Measurements from ENCODE around the gene TUBG2. TPM values are rescaled to one million over a fixed set of nuclear protein-coding genes. Genes with fewer than 3 reads are reported as not detected.
"Not testable (repeated sequence)": the region's sequence is repeated elsewhere in the genome, so short reads cannot be mapped to it uniquely, and the experiment has no call there.

TUBG2 gene
- polyA plus RNA-seq, 12 donors: 10.1 to 27.6 (median 12.1) TPM; not detected in 1

GRCh38 chr17:42653179-42654124, 5.6 kb upstream of the TUBG2 start:
- DNase-seq: peak; percentile 90

- DNase-seq: no peak
These were observed 3.6 kb upstream of the TUBG2 start for GRCh38 chr17:42655528-42655927.

- DNase-seq: no peak
These were observed 1.1 kb upstream of the TUBG2 start for GRCh38 chr17:42657824-42658588.

GRCh38 chr17:42659932-42660274, 819 bp downstream of the TUBG2 start:
- not testable (repeated sequence) for DNase-seq

GRCh38 chr17:42660692-42661345, 1.7 kb downstream of the TUBG2 start:
- no peak for DNase-seq

- DNase-seq: no peak
These were observed 6.5 kb downstream of the TUBG2 start for GRCh38 chr17:42665581-42666001.

GRCh38 chr17:42666126-42666525, 7.0 kb downstream of the TUBG2 start:
- not testable (repeated sequence) for DNase-seq

GRCh38 chr17:42667088-42667951, 8.2 kb downstream of the TUBG2 start:
- DNase-seq: no peak

GRCh38 chr17:42669705-42669976, 10.6 kb downstream of the TUBG2 start:
- DNase-seq: no peak

GRCh38 chr17:42669977-42670788, 11.1 kb downstream of the TUBG2 start:
- DNase-seq: no peak

- no peak for DNase-seq
These were observed 11.9 kb downstream of the TUBG2 start for GRCh38 chr17:42670789-42671657.

GRCh38 chr17:42672038-42672437, 13.0 kb downstream of the TUBG2 start:
- no peak for DNase-seq

GRCh38 chr17:42673266-42673884, 14.3 kb downstream of the TUBG2 start:
- no peak for DNase-seq

GRCh38 chr17:42673885-42674754, 15.0 kb downstream of the TUBG2 start:
- DNase-seq: no peak

- no peak for DNase-seq
These were observed 15.8 kb downstream of the TUBG2 start for GRCh38 chr17:42674755-42675347.

- no peak for DNase-seq
These were observed 16.4 kb downstream of the TUBG2 start for GRCh38 chr17:42675348-42675964.

GRCh38 chr17:42675965-42676423, 16.9 kb downstream of the TUBG2 start:
- DNase-seq: no peak
